ENCODE results near the gene NOL4. TPM values are rescaled to one million over a fixed set of nuclear protein-coding genes. Genes with fewer than 3 reads are reported as not detected.
A peak's percentile ranks its signal among the peaks of the same experiment; 100 is the strongest.

NOL4 gene
- total and polyA plus RNA-seq, 2 of the 8 experiments (the other 6 are each of a cell fraction or from before 2014, with no cell fraction given): 0.18 to 2.6 TPM

GRCh38 chr18:34222307-34223163, 2.2 kb downstream of the NOL4 start:
- Histone ChIP-seq H3K23ac (ENCODE audit: insufficient read length) (no peak overlapping the region), H3K36me3 (ENCODE audit: control insufficient read depth in 2 of 4, insufficient read depth in 4 of 4, low read length in 3 of 4) (no peaks in the 10 kb centered on the region), H3K4me2 (ENCODE audit: insufficient read depth in 1 of 2, low read depth in 2 of 2, low read length in 2 of 2) (peak overlapping the region; percentile 79 to 100), H4K8ac (ENCODE audit: extremely low read depth, insufficient read depth, low read length) (peak overlapping the region; percentile 57), H2BK12ac (ENCODE audit: low read depth, low read length) (peak overlapping the region; percentile 68; the same call in 1 of the 2 replicates), H2BK120ac (replicated peaks; ENCODE audit: low read depth, low read length) (no peak overlapping the region), H3K23me2 (ENCODE audit: low read depth, low read length) (peaks cover 25% of the 10 kb centered on the region), H4K20me1 (replicated peaks in 1 of 2; ENCODE audit: control insufficient read depth in 1 of 2, insufficient read depth in 2 of 2, low read length in 2 of 2) (no peaks in the 10 kb centered on the region), H3K79me2 (ENCODE audit: control insufficient read depth in 1 of 2, insufficient read depth in 2 of 2, low read length in 2 of 2) (no peaks in the 10 kb centered on the region), H3K9ac (replicated peaks in 1 of 4; ENCODE audit: extremely low read depth in 1 of 4, low read depth in 3 of 4, low read length in 3 of 4) (peak overlapping the region; percentile 24 to 60 (median 52)), H2BK20ac (ENCODE audit: low read length) (0 out of 2 replicates have a peak overlapping the region, but pooled peaks have one; percentile 27), H3K56ac (replicated peaks; ENCODE audit: insufficient read length, low read depth, low read length) (no peak overlapping the region), H3K9me3 (ENCODE audit: insufficient read depth in 2 of 2, low read depth in 1 of 2, low read length in 1 of 2) (no peaks in the 10 kb centered on the region), H2AFZ (ENCODE audit: low read length) (peak overlapping the region; percentile 84), H2AK5ac (ENCODE audit: low read depth, low read length) (no peak overlapping the region), H3K27me3 (replicated peaks in 1 of 4; ENCODE audit: control insufficient read depth in 3 of 4, extremely low read depth in 1 of 4, insufficient read depth in 3 of 4, low read length in 3 of 4) (peaks cover 8 to 41% (median 26%) of the 10 kb centered on the region in 4 experiments; a peak in 6 of 7 replicates), H3K4me1 (replicated peaks in 1 of 4; ENCODE audit: control insufficient read depth in 3 of 4, insufficient read depth in 4 of 4, low read length in 3 of 4) (peaks cover 3 to 6% (median 4%) of the 10 kb centered on the region in 4 experiments; a peak in 6 of 7 replicates), H2BK5ac (ENCODE audit: low read depth, low read length) (peak overlapping the region; percentile 7; the same call in 1 of the 2 replicates), H3K4me3 (ENCODE audit: extremely low read depth in 1 of 4, insufficient read depth in 2 of 4, low read depth in 3 of 4, low read length in 4 of 4) (peak overlapping the region; percentile 49 to 73 (median 62)), H4K91ac (replicated peaks; ENCODE audit: insufficient read length, low read length) (no peak overlapping the region), H3K18ac (ENCODE audit: extremely low read depth, low read length) (peak overlapping the region; percentile 68), H3K14ac (ENCODE audit: insufficient read length) (no peak overlapping the region), H3K79me1 (ENCODE audit: low read depth, low read length) (no peaks in the 10 kb centered on the region), H3K4ac (replicated peaks; ENCODE audit: insufficient read length, low read depth, low read length) (no peak overlapping the region), H4K5ac (ENCODE audit: insufficient read length, low read depth, low read length) (no peak overlapping the region), H2BK15ac (ENCODE audit: low read length) (peak overlapping the region; percentile 13; the same call in 1 of the 2 replicates), H3K27ac (ENCODE audit: low read depth, low read length) (no peak overlapping the region)
- DNase-seq (ENCODE audit: low read depth in 1 of 2, low spot score in 2 of 2): peak in 1 of 2 experiments; percentile 83
- FAIRE-seq: no peak
- ChIA-PET POLR2A (ENCODE audit: partially characterized antibody) (no interaction called here), CTCF (ENCODE audit: partially characterized antibody) (interaction anchor here (0.7 to 2.9 kb wide), 10 partner anchors 12 to 101 kb away, joined by 3 to 19 read pairs (median 3); no protein-coding TSS in a partner anchor)
- 1% methylated on average over 59 of the region's 68 CpGs; no CpG with 5 or more reads in 1 of the 2 experiments for WGBS, 2 experiments (ENCODE audit: extremely low coverage in 1 of 2, insufficient coverage in 1 of 2, insufficient read length in 1 of 2, insufficient replicate concordance in 2 of 2, low coverage in 1 of 2, low lambda C conversion rate in 2 of 2, missing lambda C conversion rate in 1 of 2)
- TF ChIP-seq RBBP5 (IDR thresholded peaks at IDR 0.05; ENCODE audit: borderline replicate concordance, low read depth, low read length) (peak; percentile 90; the same call in 1 of the 2 replicates), PHF8 (conservative IDR thresholded peaks at IDR 0.05; ENCODE audit: low read depth, low read length) (peak; percentile 47; the same call in 1 of the 2 replicates), ZNF274 (IDR thresholded peaks at IDR 0.05; ENCODE audit: borderline replicate concordance, extremely low read depth, low read length) (no peak), SUZ12 (IDR thresholded peaks at IDR 0.05; ENCODE audit: low read length) (peak; percentile 41), SRF (IDR thresholded peaks at IDR 0.05; ENCODE audit: low read depth, low read length) (no peak), SAP30 (IDR thresholded peaks at IDR 0.05; ENCODE audit: insufficient read depth, insufficient replicate concordance, low read length) (peak; percentile 40), EP300 (IDR thresholded peaks at IDR 0.05; ENCODE audit: borderline replicate concordance in 1 of 2, low read depth in 2 of 2, low read length in 2 of 2) (no peak), KDM5A (IDR thresholded peaks at IDR 0.05; ENCODE audit: low read length) (no peak), KDM4A (IDR thresholded peaks at IDR 0.05; ENCODE audit: low read depth, low read length, severe bottlenecking) (peak; percentile 4), EZH2 (IDR thresholded peaks at IDR 0.05; ENCODE audit: low read depth, low read length, severe bottlenecking) (peak; percentile 40)
